C4-2B (cell line): Measurements from ENCODE around the gene CFAP410.

Experiments used
- H3K27ac ChIP-seq: fragments of 450-650 bp; 2 replicates; pipeline ENCODE4 v1.5.1; 2017
- CTCF ChIP-seq: fragments of 450-650 bp; conservative IDR thresholded peaks from 2 replicates; pipeline ENCODE4 v1.5.1; 2017; ENCODE audit warnings: mild to moderate bottlenecking
- ZFX ChIP-seq: fragments of 450-650 bp; IDR thresholded peaks from 2 replicates; pipeline ENCODE4 v1.6.1; 2017

Gene CFAP410

GRCh38 chr21:44374601-44375280, 35.6 kb upstream of the CFAP410 start:
- no peak overlapping the region for H3K27ac ChIP-seq
- TF ChIP-seq CTCF (no peak), ZFX (no peak)

GRCh38 chr21:44372616-44373015, 33.4 kb upstream of the CFAP410 start:
- TF ChIP-seq CTCF (no peak), ZFX (no peak)
- H3K27ac ChIP-seq, result no peak overlapping the region

GRCh38 chr21:44371596-44371995, 32.4 kb upstream of the CFAP410 start:
- no peak for TF ChIP-seq ZFX
- TF ChIP-seq CTCF, result no peak
- no peak overlapping the region for H3K27ac ChIP-seq

DNA sequence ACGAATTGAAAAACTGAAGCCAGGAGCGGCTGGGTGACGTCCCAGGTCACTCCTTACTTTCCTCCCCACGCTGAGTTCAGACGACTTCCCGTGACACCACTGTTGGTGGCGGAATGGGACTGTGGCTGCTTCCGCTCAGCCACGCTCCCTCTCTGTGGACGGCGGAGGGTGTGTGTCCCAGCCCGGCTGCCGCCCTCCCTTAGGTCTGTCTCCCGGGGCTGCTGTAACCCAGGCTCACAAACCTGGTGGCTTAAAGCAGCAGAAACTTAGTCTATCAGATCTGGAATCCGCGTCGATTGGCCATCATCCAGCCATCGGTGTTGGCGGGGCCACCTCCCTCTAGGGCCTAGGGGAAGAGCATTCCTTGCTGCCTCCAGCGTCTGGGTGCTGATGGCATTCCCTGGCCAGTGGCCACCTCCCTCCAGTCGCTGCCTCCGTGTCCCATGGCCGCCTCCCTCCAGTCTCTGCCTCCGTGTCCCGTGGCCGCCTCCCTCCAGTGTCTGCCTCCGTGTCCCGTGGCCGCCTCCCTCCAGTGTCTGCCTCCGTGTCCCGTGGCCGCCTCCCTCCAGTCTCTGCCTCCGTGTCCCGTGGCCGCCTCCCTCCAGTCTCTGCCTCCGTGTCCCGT, 31.7 kb upstream of the CFAP410 start:
- TF ChIP-seq CTCF (no peak), ZFX (no peak)
- no peak overlapping the region for H3K27ac ChIP-seq

- TF ChIP-seq CTCF (no peak), ZFX (no peak)
- no peak overlapping the region for H3K27ac ChIP-seq
These were observed 31.0 kb upstream of the CFAP410 start for GRCh38 chr21:44370027-44370735.

DNA sequence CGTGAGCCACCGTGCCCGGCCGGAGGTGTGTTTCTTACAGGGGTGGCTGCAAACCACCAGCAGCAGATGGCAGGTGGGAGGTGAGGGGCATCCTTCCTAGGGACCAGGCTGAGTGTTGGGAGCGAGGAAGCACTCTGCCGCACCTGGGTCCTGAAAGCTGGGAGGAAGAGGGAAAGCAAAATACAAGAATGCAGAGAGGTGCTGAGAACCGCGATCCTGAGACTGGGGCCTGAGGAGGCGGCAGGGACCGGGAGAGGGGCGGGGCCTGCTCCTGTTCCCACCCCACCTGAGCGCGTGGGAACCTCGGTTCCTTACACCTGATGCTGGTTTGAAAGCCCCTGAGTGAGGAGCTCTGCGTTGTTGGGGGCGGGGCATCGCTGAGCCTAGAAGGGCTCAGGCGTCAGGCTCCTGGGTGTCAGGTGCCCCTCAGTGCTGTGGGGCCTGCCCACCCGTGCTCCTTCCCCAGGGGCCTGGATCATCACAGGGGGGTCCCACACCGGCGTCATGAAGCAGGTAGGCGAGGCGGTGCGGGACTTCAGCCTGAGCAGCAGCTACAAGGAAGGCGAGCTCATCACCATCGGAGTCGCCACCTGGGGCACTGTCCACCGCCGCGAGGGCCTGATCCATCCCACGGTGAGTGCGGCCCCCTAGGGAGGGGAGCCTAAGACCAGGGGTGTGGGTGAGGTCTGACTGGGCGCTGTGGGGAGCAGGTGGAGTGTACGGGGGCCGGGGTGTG, 29.7 kb upstream of the CFAP410 start:
- no peak overlapping the region for H3K27ac ChIP-seq
- TF ChIP-seq CTCF (no peak), ZFX (no peak)
